ENCODE data around the gene ADAMTS17.
"Not testable (repeated sequence)": the region's sequence is repeated elsewhere in the genome, so short reads cannot be mapped to it uniquely, and the experiment has no call there.

The ADAMTS17 gene

GRCh38 chr15:99961011-99961441, 380.7 kb downstream of the ADAMTS17 start:
- no peak for DNase-seq

GRCh38 chr15:99959326-99959725, 382.4 kb downstream of the ADAMTS17 start:
- no peak for DNase-seq

- no peak for DNase-seq
Measured at GRCh38 chr15:99958426-99959097, 383.2 kb downstream of the ADAMTS17 start.

GRCh38 chr15:99957642-99958013, 384.1 kb downstream of the ADAMTS17 start:
- DNase-seq, result no peak

GRCh38 chr15:99956820-99957641, 384.7 kb downstream of the ADAMTS17 start:
- DNase-seq, result no peak

GRCh38 chr15:99956022-99956775, 385.6 kb downstream of the ADAMTS17 start:
- DNase-seq, result no peak

GRCh38 chr15:99955532-99955931, 386.2 kb downstream of the ADAMTS17 start:
- no peak for DNase-seq

- DNase-seq, result no peak
Measured at GRCh38 chr15:99955181-99955525, 386.6 kb downstream of the ADAMTS17 start.

GRCh38 chr15:99954361-99955180, 387.2 kb downstream of the ADAMTS17 start:
- no peak for DNase-seq

GRCh38 chr15:99953886-99954285, 387.9 kb downstream of the ADAMTS17 start:
- no peak for DNase-seq

- no peak for DNase-seq
Measured at GRCh38 chr15:99951511-99951910, 390.3 kb downstream of the ADAMTS17 start.

- DNase-seq, result no peak
Measured at GRCh38 chr15:99944131-99944530, 397.6 kb downstream of the ADAMTS17 start.

- DNase-seq, result no peak
Measured at GRCh38 chr15:99943466-99943865, 398.3 kb downstream of the ADAMTS17 start.

- no peak for DNase-seq
Measured at GRCh38 chr15:99932676-99933402, 408.9 kb downstream of the ADAMTS17 start.

- DNase-seq, result no peak
Measured at GRCh38 chr15:99931703-99932603, 409.8 kb downstream of the ADAMTS17 start.

- no peak for DNase-seq
Measured at GRCh38 chr15:99930696-99931095, 411.1 kb downstream of the ADAMTS17 start.

- DNase-seq, result no peak
Measured at GRCh38 chr15:99929266-99929665, 412.5 kb downstream of the ADAMTS17 start.

GRCh38 chr15:99928429-99928981, 413.3 kb downstream of the ADAMTS17 start:
- peak; percentile 76 for DNase-seq

- not testable (repeated sequence) for DNase-seq
Measured at GRCh38 chr15:99926532-99926931, 415.2 kb downstream of the ADAMTS17 start.

GRCh38 chr15:99925661-99926461, 415.9 kb downstream of the ADAMTS17 start:
- DNase-seq, result peak; percentile 46

Measured in hematopoietic multipotent progenitor cell treated with erythropoietin and hydrocortisone succinate and interleukin-3 and kit ligand, for 6 days (in vitro differentiated cells).